NCI-H2196 (cell line): ENCODE results near the gene TMEM117.

ENCODE experiments used
- DNase-seq: peaks from one replicate; lab custom pipeline; 2025; ENCODE audit not compliant: unreplicated experiment; lab: John Stamatoyannopoulos, UW

The TMEM117 gene

GRCh38 chr12:44436756-44437155, 600.9 kb downstream of the TMEM117 start:
- no peak for DNase-seq
